Thyroid gland (tissue), 4 donors: ENCODE measurements around the gene TNIK. TPM values are rescaled to one million over a fixed set of nuclear protein-coding genes. Genes with fewer than 3 reads are reported as not detected.
"Not testable (repeated sequence)": the region's sequence is repeated elsewhere in the genome, so short reads cannot be mapped to it uniquely, and the experiment has no call there.

Experiments
- DNase-seq, 2 donors: peaks; one replicate each; pipeline ENCODE4 v3.0.0-alpha.2; 2019
- H3K27ac ChIP-seq, 3 donors: fragments of 200-600 bp; sonication (generic); 1 replicate in 2 of 3; 2 replicates in 1 of 3; pipeline ENCODE4 v1.5.1; 2016 to 2019; ENCODE audit warnings: mild to moderate bottlenecking in 1 of 3, moderate library complexity in 1 of 3
- H3K27me3 ChIP-seq: fragments of 200-600 bp; sonication (generic); one replicate; pipeline ENCODE4 v1.5.1; 2019
- H3K36me3 ChIP-seq, 2 donors: fragments of 200-600 bp; sonication (generic); one replicate each; pipeline ENCODE4 v1.5.1; 2016 to 2019
- H3K4me1 ChIP-seq, 2 donors: fragments of 200-600 bp; sonication (generic); one replicate each; pipeline ENCODE4 v1.5.1; 2017 to 2019
- H3K4me3 ChIP-seq, 3 donors: fragments of 200-600 bp; sonication (generic); replicated peaks in 1 of 3; 1 replicate in 2 of 3; 2 replicates in 1 of 3; pipeline ENCODE4 v1.5.1; 2016; ENCODE audit warnings: mild to moderate bottlenecking in 1 of 3
- H3K9me3 ChIP-seq: fragments of 200-600 bp; sonication (generic); one replicate; pipeline ENCODE4 v1.5.1; 2017
- CTCF ChIP-seq, 6 experiments: fragments of 200-600 bp in 3 of 6; fragments of 450-650 bp in 3 of 6; sonication (generic) in 3 of 6; IDR thresholded peaks; one replicate each; pipeline ENCODE4 v1.5.1; 2016 to 2019; ENCODE audit warnings: antibody characterized with exemption in 6 of 6, mild to moderate bottlenecking in 2 of 6, inconsistent platforms in 1 of 6, moderate library complexity in 1 of 6
- POLR2A ChIP-seq, 2 donors: fragments of 450-650 bp; IDR thresholded peaks; one replicate each; pipeline ENCODE4 v1.6.1; 2017; ENCODE audit warnings: antibody characterized with exemption in 2 of 2, mild to moderate bottlenecking in 2 of 2, moderate library complexity in 1 of 2
- WGBS, 2 donors: methylation state at CpG; one replicate each; pipeline ENCODE4 v1.1.5; 2017; 5-methylcytosine and 5-hydroxymethylcytosine counted together
- intact Hi-C: fragments of 100-400 bp; cut with DNase I; formaldehyde crosslinking; loops from one replicate; pipeline ENCODE4 v1.15.1; 2023
- total RNA-seq, 4 donors: library from RNA; depleted of rRNA; stranded (reverse); fragments of >200 nt; gene quantifications; one replicate each; pipeline ENCODE4 v1.2.3, GENCODE V29; 2016

Gene TNIK
- total RNA-seq, 4 donors from 2014 or later = 29.7 to 84.1 (median 48.9) TPM

- Histone ChIP-seq H3K9me3 (no peaks in the 10 kb centered on the region), H3K36me3 (no peaks in the 10 kb centered on the region), H3K4me3 (no peak overlapping the region), H3K27ac (no peak overlapping the region), H3K27me3 (no peaks in the 10 kb centered on the region), H3K4me1 (peaks cover 16 to 17% of the 10 kb centered on the region in 2 donors)
- intact Hi-C loops = no loop called here
- TF ChIP-seq CTCF (IDR thresholded peaks at IDR 0.05) (no peak), POLR2A (IDR thresholded peaks at IDR 0.05) (no peak)
- no peak for DNase-seq
Measured at GRCh38 chr3:171387062-171387461, 73.1 kb downstream of the TNIK start.

GRCh38 chr3:171385086-171385485 is 75.1 kb downstream of the TNIK start:
- WGBS, 2 donors = 86 to 89% methylated on average over 5 of the region's 5 CpGs
- Histone ChIP-seq H3K27me3 (no peaks in the 10 kb centered on the region), H3K27ac (no peak overlapping the region), H3K4me3 (no peak overlapping the region), H3K4me1 (peaks cover 16 to 21% of the 10 kb centered on the region in 2 donors), H3K9me3 (no peaks in the 10 kb centered on the region), H3K36me3 (no peaks in the 10 kb centered on the region)
- DNase-seq = no peak
- intact Hi-C loops = no loop called here
- TF ChIP-seq CTCF (IDR thresholded peaks at IDR 0.05) (no peak), POLR2A (IDR thresholded peaks at IDR 0.05) (no peak)

GRCh38 chr3:171384101-171384891 is 75.9 kb downstream of the TNIK start:
- intact Hi-C loops = no loop called here
- H3K4me1 ChIP-seq = peaks cover 18 to 22% of the 10 kb centered on the region in 2 donors
- H3K4me3 ChIP-seq = no peak overlapping the region
- peak overlapping the region in 1 of 3 donors; percentile 62 for H3K27ac ChIP-seq
- 87 to 88% methylated on average over 3 of the region's 3 CpGs for WGBS, 2 donors
- no peaks in the 10 kb centered on the region for H3K36me3 ChIP-seq
- no peaks in the 10 kb centered on the region for H3K27me3 ChIP-seq
- DNase-seq = no peak
- TF ChIP-seq CTCF (IDR thresholded peaks at IDR 0.05) = no peak
- TF ChIP-seq POLR2A (IDR thresholded peaks at IDR 0.05) = no peak
- no peaks in the 10 kb centered on the region for H3K9me3 ChIP-seq

GRCh38 chr3:171383206-171384018 is 76.8 kb downstream of the TNIK start:
- Histone ChIP-seq H3K36me3 (no peaks in the 10 kb centered on the region), H3K27ac (peak overlapping the region; percentile 20 to 62 (median 43)), H3K9me3 (no peaks in the 10 kb centered on the region), H3K4me1 (peaks cover 23 to 28% of the 10 kb centered on the region in 2 donors), H3K27me3 (no peaks in the 10 kb centered on the region), H3K4me3 (no peak overlapping the region)
- intact Hi-C loops = no loop called here
- peak; percentile 40 to 51 for DNase-seq
- WGBS, 2 donors = 36 to 45% methylated on average over 5 of the region's 5 CpGs
- TF ChIP-seq CTCF (IDR thresholded peaks at IDR 0.05) (no peak), POLR2A (IDR thresholded peaks at IDR 0.05) (no peak)

GRCh38 chr3:171382347-171382746 is 77.9 kb downstream of the TNIK start:
- H3K9me3 ChIP-seq, DNase-seq, H3K36me3 ChIP-seq, H3K27me3 ChIP-seq, H3K4me3 ChIP-seq, intact Hi-C loops: not testable (repeated sequence)
- H3K4me1 ChIP-seq = peaks cover 23 to 28% of the 10 kb centered on the region in 2 donors
- peak overlapping the region in 1 of 3 donors; percentile 62 for H3K27ac ChIP-seq
- WGBS, 2 donors = 94 to 97% methylated on average over 4 of the region's 4 CpGs
